HUES6 (cell line): ENCODE results near the gene FAM13A.

Experiments
- H3K27ac ChIP-seq: 2 replicates; pipeline ENCODE4 v1.7.0; 2013; ENCODE audit warnings: low read depth, mild to moderate bottlenecking, low read length, inconsistent platforms
- H3K27me3 ChIP-seq: 2 replicates; pipeline ENCODE4 v1.6.1; 2013; ENCODE audit warnings: low read length; ENCODE audit not compliant: control insufficient read depth, insufficient read depth
- H3K36me3 ChIP-seq: 2 replicates; pipeline ENCODE4 v1.6.1; 2013; ENCODE audit warnings: low read length; ENCODE audit not compliant: control insufficient read depth, insufficient read depth
- H3K4me1 ChIP-seq: 2 replicates; pipeline ENCODE4 v1.6.1; 2013; ENCODE audit warnings: low read length; ENCODE audit not compliant: control insufficient read depth, insufficient read depth
- H3K4me3 ChIP-seq: 2 replicates; pipeline ENCODE4 v1.5.1; 2013; ENCODE audit warnings: low read depth, low read length
- H3K9ac ChIP-seq: one replicate; pipeline ENCODE4 v1.6.1; 2013; ENCODE audit warnings: mild to moderate bottlenecking, low read length
- H3K9me3 ChIP-seq: 2 replicates; pipeline ENCODE4 v1.6.1; 2013; ENCODE audit warnings: low read depth, low read length; ENCODE audit not compliant: control insufficient read depth, insufficient read depth

FAM13A gene

DNA sequence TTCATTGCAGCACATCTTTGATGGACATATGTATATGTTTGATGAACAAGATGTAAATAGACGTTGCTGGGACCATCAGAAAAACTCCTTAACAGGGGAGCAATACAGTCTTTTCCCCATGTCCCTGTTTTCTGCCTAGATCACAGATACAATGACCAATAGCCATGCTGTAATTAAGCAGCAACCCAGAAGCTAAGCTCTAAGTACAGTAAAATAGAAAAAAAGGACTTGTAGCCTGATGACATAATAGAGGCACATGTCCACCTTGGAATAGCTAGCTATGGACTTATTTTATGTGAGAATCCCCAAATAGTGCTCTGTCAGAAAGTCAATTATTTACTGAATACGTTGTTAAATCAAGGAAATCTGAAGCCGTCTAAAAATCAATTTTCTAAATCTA is 14.9 kb downstream of the FAM13A start:
- Histone ChIP-seq H3K27me3 (no peaks in the 10 kb centered on the region), H3K27ac (no peak overlapping the region), H3K4me3 (no peak overlapping the region), H3K9me3 (peaks cover 9% of the 10 kb centered on the region), H3K4me1 (no peaks in the 10 kb centered on the region), H3K36me3 (peaks cover 2% of the 10 kb centered on the region; the same call in 1 of the 2 replicates), H3K9ac (no peak overlapping the region)

DNA sequence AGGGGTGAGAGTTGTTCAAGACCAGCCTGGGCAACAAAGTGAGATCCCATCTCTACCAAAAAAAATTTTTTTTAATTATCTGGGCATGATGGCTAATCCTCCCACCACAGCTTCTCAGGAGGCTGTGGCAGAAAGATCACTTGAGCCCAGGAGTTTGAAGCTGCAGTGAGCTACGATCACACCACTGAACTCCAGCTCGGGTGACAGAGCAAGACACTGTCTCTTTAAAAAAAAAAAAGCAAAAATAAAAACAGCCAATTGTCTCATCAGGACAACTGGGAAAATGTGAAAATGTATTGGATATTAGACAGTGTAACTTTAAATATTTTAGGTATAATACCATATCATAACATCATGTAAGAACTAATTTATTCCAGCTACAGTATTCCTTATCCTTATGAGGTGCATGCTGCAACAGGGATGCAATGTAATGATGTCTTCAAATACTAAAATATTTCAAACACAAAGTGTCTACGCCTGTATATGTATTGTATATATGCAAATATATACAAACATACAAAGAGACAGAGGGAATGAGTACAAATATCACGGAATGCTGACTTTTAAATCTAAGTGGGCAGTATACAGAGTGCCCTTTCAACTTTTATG is 17.2 kb downstream of the FAM13A start:
- Histone ChIP-seq H3K36me3 (peaks cover 9% of the 10 kb centered on the region), H3K27ac (no peak overlapping the region), H3K4me3 (no peak overlapping the region), H3K9me3 (peaks cover 27% of the 10 kb centered on the region), H3K4me1 (no peaks in the 10 kb centered on the region), H3K9ac (no peak overlapping the region), H3K27me3 (no peaks in the 10 kb centered on the region)

DNA sequence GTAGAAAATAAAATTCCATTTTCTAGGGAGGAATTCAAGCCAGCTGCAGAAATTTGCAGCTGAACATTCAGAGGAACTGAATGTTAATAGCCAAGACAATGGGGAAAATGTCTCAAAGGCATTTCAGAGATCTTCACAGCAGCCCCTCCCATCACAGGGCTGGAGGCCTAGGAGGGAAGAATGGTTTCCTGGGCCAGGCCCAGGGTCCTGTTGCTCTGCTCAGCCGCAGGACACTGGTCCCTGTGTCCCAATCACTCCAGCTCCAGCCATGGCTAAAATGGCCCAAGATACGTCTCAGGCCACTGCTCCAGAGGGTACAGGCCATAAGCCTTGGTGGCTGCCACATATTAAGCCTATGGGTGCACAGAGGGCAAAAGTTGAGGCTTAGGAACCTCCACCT is 20.4 kb downstream of the FAM13A start:
- peaks cover 28% of the 10 kb centered on the region for H3K9me3 ChIP-seq
- H3K36me3 ChIP-seq: peaks cover 9% of the 10 kb centered on the region
- H3K4me3 ChIP-seq: no peak overlapping the region
- H3K9ac ChIP-seq: no peak overlapping the region
- H3K27me3 ChIP-seq: no peaks in the 10 kb centered on the region
- no peak overlapping the region for H3K27ac ChIP-seq
- H3K4me1 ChIP-seq: no peaks in the 10 kb centered on the region

DNA sequence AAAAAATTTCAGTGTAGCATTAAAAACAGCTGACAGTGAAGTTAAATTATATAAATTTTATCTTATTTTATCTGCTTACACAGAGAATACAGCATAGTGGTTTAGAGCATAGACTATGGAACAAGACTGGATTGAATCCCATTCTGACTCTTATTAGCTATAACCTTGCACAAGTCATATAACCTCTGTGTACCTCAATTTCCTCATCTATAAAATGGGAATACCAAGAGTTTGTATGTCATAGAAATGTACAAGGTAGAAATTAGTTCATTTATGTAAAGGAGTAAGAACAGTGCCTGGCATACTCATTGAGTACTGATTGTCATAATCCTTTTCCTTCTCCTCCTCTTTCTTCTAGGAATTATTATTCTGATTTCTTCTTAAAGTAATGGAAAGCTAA is 25.7 kb downstream of the FAM13A start:
- Histone ChIP-seq H3K27ac (no peak overlapping the region), H3K4me1 (no peaks in the 10 kb centered on the region), H3K27me3 (no peaks in the 10 kb centered on the region), H3K4me3 (no peak overlapping the region), H3K9ac (no peak overlapping the region), H3K36me3 (peaks cover 7% of the 10 kb centered on the region; the same call in 1 of the 2 replicates), H3K9me3 (peaks cover 11% of the 10 kb centered on the region; the same call in 1 of the 2 replicates)

DNA sequence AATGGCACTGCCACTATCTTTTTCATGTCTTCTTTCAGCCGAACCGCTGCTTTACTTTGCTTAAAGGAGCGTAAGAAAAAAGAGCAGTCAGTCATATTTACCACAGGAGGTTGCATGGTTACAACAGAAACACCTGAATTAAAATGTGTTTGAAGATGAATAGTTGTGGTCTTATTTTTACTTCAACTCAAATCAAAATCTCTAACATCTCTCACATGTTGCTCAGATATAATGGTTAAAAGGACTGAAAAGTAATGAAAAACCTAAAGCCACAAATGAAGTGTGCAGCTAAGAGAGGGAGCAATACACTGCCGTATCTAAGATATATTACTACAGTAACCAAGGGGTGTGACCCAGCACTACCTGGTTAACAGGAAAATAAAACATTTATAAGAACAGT is 27.4 kb downstream of the FAM13A start:
- Histone ChIP-seq H3K9me3 (no peaks in the 10 kb centered on the region), H3K4me1 (no peaks in the 10 kb centered on the region), H3K27ac (no peak overlapping the region)

DNA sequence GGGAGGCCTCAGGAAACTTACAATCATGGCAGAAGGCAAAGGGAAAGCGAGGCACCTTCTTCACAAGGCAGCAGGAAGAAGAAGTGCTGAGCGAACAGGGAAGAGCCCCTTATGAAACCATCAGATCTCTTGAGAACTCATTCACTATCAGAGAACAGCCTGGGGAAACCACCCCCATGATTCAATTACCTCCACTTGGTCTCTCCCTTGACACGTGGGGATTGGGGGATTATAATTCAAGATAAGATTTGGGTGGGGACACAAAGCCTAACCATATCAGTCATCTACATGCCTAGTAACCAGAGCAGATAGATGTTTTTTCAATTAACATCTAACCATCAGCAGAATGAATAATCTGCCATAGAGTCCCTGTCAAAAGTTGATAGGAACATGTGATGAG is 30.4 kb downstream of the FAM13A start:
- H3K4me1 ChIP-seq: no peaks in the 10 kb centered on the region; the same call in 1 of the 2 replicates
- no peak overlapping the region for H3K9ac ChIP-seq
- H3K27ac ChIP-seq: no peak overlapping the region
- H3K36me3 ChIP-seq: peaks cover 4% of the 10 kb centered on the region; the same call in 1 of the 2 replicates
- no peaks in the 10 kb centered on the region for H3K27me3 ChIP-seq
- no peaks in the 10 kb centered on the region for H3K9me3 ChIP-seq
- H3K4me3 ChIP-seq: no peak overlapping the region

More for the DNA sequence above, 27.4 kb downstream of the FAM13A start:
- peaks cover 4% of the 10 kb centered on the region; the same call in 1 of the 2 replicates for H3K36me3 ChIP-seq
- H3K9ac ChIP-seq: no peak overlapping the region
- no peaks in the 10 kb centered on the region for H3K27me3 ChIP-seq
- no peak overlapping the region for H3K4me3 ChIP-seq

DNA sequence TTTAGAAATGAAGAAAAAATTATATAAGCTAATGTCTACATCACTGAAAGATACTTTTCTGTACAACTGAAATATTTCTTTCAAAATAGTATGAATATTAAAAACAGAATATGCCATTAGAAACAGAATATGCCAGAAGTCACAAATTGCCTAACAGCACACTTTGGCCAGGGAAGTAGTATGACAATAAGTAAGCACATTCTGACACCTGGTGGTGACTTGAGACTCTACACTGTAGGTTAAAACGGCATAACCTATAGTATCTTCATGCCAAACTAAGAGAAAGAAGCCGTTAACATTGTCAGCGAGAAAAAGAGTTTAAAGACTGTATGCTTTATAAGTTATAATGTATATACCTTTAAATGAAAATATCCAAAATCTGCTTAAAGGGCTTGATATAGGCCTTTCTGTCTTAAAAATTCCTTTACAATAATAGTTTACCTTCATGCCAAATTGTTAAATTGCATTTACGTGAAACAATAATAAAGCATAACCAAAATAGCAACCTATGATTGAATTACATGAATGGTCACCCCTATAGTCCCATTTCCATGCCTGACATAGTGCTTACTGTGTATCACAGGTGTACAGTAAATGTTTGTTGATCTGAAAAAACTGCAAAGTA is 32.8 kb downstream of the FAM13A start:
- no peaks in the 10 kb centered on the region for H3K9me3 ChIP-seq
- no peaks in the 10 kb centered on the region for H3K27me3 ChIP-seq
- H3K36me3 ChIP-seq: peaks cover 7% of the 10 kb centered on the region
- H3K4me1 ChIP-seq: no peaks in the 10 kb centered on the region; the same call in 1 of the 2 replicates
- H3K27ac ChIP-seq: no peak overlapping the region
- no peak overlapping the region for H3K9ac ChIP-seq
- no peak overlapping the region for H3K4me3 ChIP-seq

DNA sequence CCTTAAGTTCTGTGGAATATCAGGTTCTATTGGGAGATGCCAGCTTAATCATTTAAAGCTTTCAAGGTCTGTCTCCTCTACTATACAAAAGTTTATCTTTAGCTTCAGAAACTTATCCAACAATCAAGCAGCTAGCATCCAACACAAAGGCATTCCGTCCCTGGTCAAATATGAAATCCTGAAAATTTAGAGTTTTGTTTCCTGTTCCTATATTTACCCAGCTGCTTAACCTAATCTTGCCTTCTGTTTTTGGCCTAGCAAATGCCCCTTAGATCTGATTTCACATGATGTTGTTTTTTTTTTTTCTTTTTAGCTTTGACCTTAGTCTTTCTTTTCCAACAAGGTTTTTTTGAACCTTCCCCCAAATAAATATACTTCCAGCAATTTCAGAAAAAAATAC is 33.8 kb downstream of the FAM13A start:
- H3K9ac ChIP-seq: no peak overlapping the region
- no peak overlapping the region for H3K27ac ChIP-seq
- peaks cover 16% of the 10 kb centered on the region for H3K36me3 ChIP-seq
- H3K4me1 ChIP-seq: no peaks in the 10 kb centered on the region; the same call in 1 of the 2 replicates
- H3K4me3 ChIP-seq: no peak overlapping the region
- no peaks in the 10 kb centered on the region for H3K9me3 ChIP-seq
- no peaks in the 10 kb centered on the region for H3K27me3 ChIP-seq

DNA sequence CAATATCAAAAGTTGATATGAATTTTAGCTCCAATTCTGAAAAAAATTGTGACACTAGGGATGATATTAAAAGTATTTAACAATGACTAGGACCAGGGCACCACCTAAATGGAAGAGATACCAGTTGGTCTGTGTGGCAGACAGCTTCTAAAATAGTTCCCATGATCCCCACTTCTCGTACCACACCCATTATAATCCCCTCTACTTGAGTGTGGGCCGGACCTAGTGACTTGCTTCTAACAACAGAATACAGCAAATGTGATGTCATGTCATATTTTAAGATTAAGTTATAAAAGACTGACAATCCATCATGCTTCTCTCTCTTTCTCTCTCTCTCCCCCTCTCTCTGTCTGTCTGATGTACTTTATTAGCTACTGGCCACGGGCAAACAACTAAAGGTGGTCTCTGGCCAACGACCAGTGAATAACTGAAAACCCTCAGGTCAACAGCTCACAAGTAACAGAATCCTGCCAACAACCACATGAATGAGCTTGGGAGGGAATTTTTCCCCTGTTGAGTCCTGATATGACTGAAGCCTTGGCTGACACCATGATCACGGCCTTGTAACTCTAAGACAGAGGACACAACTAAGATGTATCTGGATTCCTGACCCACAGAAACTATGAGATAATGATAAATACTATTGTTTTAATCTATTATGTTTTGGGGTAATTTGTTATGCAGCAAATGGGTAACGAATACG is 34.4 kb downstream of the FAM13A start:
- no peak overlapping the region for H3K4me3 ChIP-seq
- H3K36me3 ChIP-seq: peaks cover 19% of the 10 kb centered on the region
- no peaks in the 10 kb centered on the region; the same call in 1 of the 2 replicates for H3K4me1 ChIP-seq
- no peaks in the 10 kb centered on the region for H3K9me3 ChIP-seq
- no peaks in the 10 kb centered on the region for H3K27me3 ChIP-seq
- no peak overlapping the region for H3K9ac ChIP-seq
- no peak overlapping the region for H3K27ac ChIP-seq

DNA sequence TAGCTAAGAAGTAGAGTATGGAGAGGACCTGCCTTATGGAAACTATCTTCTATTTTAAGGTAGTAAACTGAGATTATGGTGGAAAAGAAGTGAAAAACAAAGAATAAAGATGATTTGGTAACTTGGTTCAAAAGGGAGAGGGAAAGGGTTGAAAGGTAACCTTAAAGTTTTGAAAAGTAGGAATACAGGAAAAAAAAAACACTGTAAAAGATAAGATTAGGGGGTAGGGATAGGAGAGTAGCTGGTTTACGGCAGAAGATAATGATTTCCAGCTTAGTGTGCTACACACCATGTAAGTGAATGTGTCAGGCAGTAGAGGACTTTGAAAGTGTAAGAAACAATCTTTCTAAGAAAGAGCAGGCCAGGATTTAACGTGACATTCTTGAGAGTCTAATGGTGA is 35.3 kb downstream of the FAM13A start:
- no peaks in the 10 kb centered on the region; the same call in 1 of the 2 replicates for H3K4me1 ChIP-seq
- H3K9ac ChIP-seq: no peak overlapping the region
- H3K27me3 ChIP-seq: no peaks in the 10 kb centered on the region
- H3K4me3 ChIP-seq: no peak overlapping the region
- H3K9me3 ChIP-seq: peaks cover 3% of the 10 kb centered on the region; the same call in 1 of the 2 replicates
- H3K27ac ChIP-seq: no peak overlapping the region
- peaks cover 26% of the 10 kb centered on the region for H3K36me3 ChIP-seq

DNA sequence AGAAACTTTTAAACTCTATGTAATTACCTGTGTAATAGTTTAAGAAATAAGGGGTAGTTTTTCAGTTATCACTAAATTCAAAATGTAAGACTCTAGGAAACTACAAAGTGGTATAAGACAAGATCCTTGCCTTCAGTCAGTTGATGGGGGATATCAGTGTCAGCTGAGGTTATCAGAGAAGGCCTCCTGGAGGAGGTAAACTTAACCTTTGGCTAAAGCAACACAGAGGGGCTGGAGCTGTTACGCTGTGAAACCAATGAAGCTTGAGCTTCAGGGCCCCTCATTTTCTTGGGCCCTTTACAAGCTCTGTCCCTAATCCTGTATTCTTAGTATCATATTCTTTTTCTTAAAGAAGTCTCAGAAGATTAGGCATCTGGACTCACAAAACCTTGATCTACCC is 35.9 kb downstream of the FAM13A start:
- Histone ChIP-seq H3K27me3 (no peaks in the 10 kb centered on the region), H3K36me3 (peaks cover 31% of the 10 kb centered on the region), H3K9me3 (peaks cover 5% of the 10 kb centered on the region; the same call in 1 of the 2 replicates), H3K27ac (no peak overlapping the region), H3K4me3 (no peak overlapping the region), H3K4me1 (no peaks in the 10 kb centered on the region; the same call in 1 of the 2 replicates), H3K9ac (no peak overlapping the region)
